ENCODE data around the gene KLHL41.

GRCh38 chr2:169562519-169562918, 53.0 kb downstream of the KLHL41 start:
- no peak for TF ChIP-seq CTCF (IDR thresholded peaks at IDR 0.05)
- no peak for TF ChIP-seq POLR2A (IDR thresholded peaks at IDR 0.05)

Data from adrenal gland (tissue), 5 donors.